GM19240 (cell line): Measurements from ENCODE around the gene ZNF718.
"Not testable (repeated sequence)": the region's sequence is repeated elsewhere in the genome, so short reads cannot be mapped to it uniquely, and the experiment has no call there.

Experiments used
- DNase-seq: peaks from one replicate; pipeline ENCODE4 v3.0.0; 2011; ENCODE audit warnings: low spot score; ENCODE audit not compliant: insufficient read length

The ZNF718 gene

GRCh38 chr4:124275-125081 is at the start of gene ZNF718:
Gene ZNF718 (plus strand): TSS chr4:124501. CDS start chr4:124671, 170 bp downstream.
- DNase-seq = peak; percentile 59

GRCh38 chr4:85951-86350 is 38.4 kb upstream of the ZNF718 start:
- no peak for DNase-seq

GRCh38 chr4:86559-87324 is 37.6 kb upstream of the ZNF718 start:
- DNase-seq = not testable (repeated sequence)

GRCh38 chr4:98386-98785 is 25.9 kb upstream of the ZNF718 start:
- no peak for DNase-seq

GRCh38 chr4:99863-100262 is 24.4 kb upstream of the ZNF718 start:
- DNase-seq = no peak

- no peak for DNase-seq
Measured at GRCh38 chr4:107083-107443, 17.2 kb upstream of the ZNF718 start.

- DNase-seq = no peak
Measured at GRCh38 chr4:107444-108429, 16.6 kb upstream of the ZNF718 start.

GRCh38 chr4:112771-113170 is 11.5 kb upstream of the ZNF718 start:
- DNase-seq = no peak

- DNase-seq = no peak
Measured at GRCh38 chr4:113732-114131, 10.6 kb upstream of the ZNF718 start.

GRCh38 chr4:114149-114548 is 10.2 kb upstream of the ZNF718 start:
- no peak for DNase-seq

- no peak for DNase-seq
Measured at GRCh38 chr4:116499-116898, 7.8 kb upstream of the ZNF718 start.

- DNase-seq = no peak
Measured at GRCh38 chr4:120616-121015, 3.7 kb upstream of the ZNF718 start.

- DNase-seq = no peak
Measured at GRCh38 chr4:121408-122084, 2.8 kb upstream of the ZNF718 start.

- DNase-seq = not testable (repeated sequence)
Measured at GRCh38 chr4:123922-124274, 403 bp upstream of the ZNF718 start.

- no peak for DNase-seq
Measured at GRCh38 chr4:125091-125771, 930 bp downstream of the ZNF718 start.

GRCh38 chr4:125833-126232 is 1.5 kb downstream of the ZNF718 start:
- DNase-seq = no peak

GRCh38 chr4:132483-132882 is 8.2 kb downstream of the ZNF718 start:
- no peak for DNase-seq

GRCh38 chr4:138935-139334 is 14.6 kb downstream of the ZNF718 start:
- DNase-seq = no peak

GRCh38 chr4:139691-140090 is 15.4 kb downstream of the ZNF718 start:
- DNase-seq = no peak

GRCh38 chr4:146621-147020 is 22.3 kb downstream of the ZNF718 start:
- no peak for DNase-seq

GRCh38 chr4:147233-147632 is 22.9 kb downstream of the ZNF718 start:
- DNase-seq = no peak
